Stomach (tissue), 9 donors: ENCODE results near the gene CGRRF1. TPM values are rescaled to one million over a fixed set of nuclear protein-coding genes. Genes with fewer than 3 reads are reported as not detected.

Source experiments
- DNase-seq, 2 donors: peaks; one replicate each; pipeline versions ENCODE4 v3.0.0 to v3.0.0-alpha.2; 2013 to 2019
- H3K27ac ChIP-seq, 5 donors: fragments of 200-600 bp in 4 of 5; sonication (generic) in 4 of 5; one replicate each; pipeline ENCODE4 v1.5.1; 2013 to 2019; ENCODE audit warnings: mild to moderate bottlenecking in 1 of 5, moderate library complexity in 1 of 5
- H3K27me3 ChIP-seq, 3 donors: fragments of 200-600 bp; sonication (generic); one replicate each; pipeline ENCODE4 v1.5.1; 2017 to 2019; ENCODE audit warnings: mixed run types in 1 of 3
- H3K36me3 ChIP-seq, 4 donors: fragments of 200-600 bp; sonication (generic); 1 replicate in 3 of 4; 2 replicates in 1 of 4; pipeline ENCODE4 v1.5.1; 2016 to 2019
- H3K4me1 ChIP-seq, 4 donors: fragments of 200-600 bp; sonication (generic); one replicate each; pipeline ENCODE4 v1.5.1; 2016 to 2019
- H3K4me3 ChIP-seq, 4 donors: fragments of 200-600 bp; sonication (generic) in 3 of 4; one replicate each; pipeline ENCODE4 v1.5.1; 2016 to 2019; ENCODE audit warnings: mild to moderate bottlenecking in 1 of 4
- H3K9me3 ChIP-seq, 4 donors: fragments of 200-600 bp; sonication (generic); one replicate each; pipeline ENCODE4 v1.5.1; 2016 to 2019
- CTCF ChIP-seq, 7 experiments: fragments of 450-650 bp in 4 of 7; fragments of 200-600 bp in 3 of 7; sonication (generic) in 3 of 7; IDR thresholded peaks; one replicate each; pipeline ENCODE4 v1.5.1; 2016 to 2019; ENCODE audit warnings: antibody characterized with exemption in 7 of 7, control low read depth in 2 of 7, mild to moderate bottlenecking in 1 of 7
- EP300 ChIP-seq: sonication (generic); formaldehyde crosslinking; IDR thresholded peaks from one replicate; pipeline ENCODE4 v1.6.1; 2017; ENCODE audit warnings: antibody characterized with exemption
- POLR2A ChIP-seq, 4 donors: fragments of 450-650 bp; IDR thresholded peaks; one replicate each; pipeline ENCODE4 v1.6.1; 2016; ENCODE audit warnings: antibody characterized with exemption in 4 of 4, control low read depth in 2 of 4, mild to moderate bottlenecking in 1 of 4, moderate library complexity in 1 of 4
- POLR2AphosphoS5 ChIP-seq, 3 donors: sonication (generic); formaldehyde crosslinking; IDR thresholded peaks; one replicate each; pipeline ENCODE4 v1.6.1; 2016; ENCODE audit warnings: antibody characterized with exemption in 3 of 3
- WGBS, 5 donors: extraction: QIAGEN DNeasy Blood & Tissue Kit in 3 of 5; methylation state at CpG; one replicate each; pipeline versions ENCODE4 v1.1.5 to v1.1.7; 2013 to 2018; 5-methylcytosine and 5-hydroxymethylcytosine counted together
- intact Hi-C: fragments of 100-400 bp; cut with DNase I; formaldehyde crosslinking; loops from one replicate; pipeline ENCODE4 v1.15.1; 2023; ENCODE audit warnings: low total_unique reads
- polyA plus RNA-seq, 3 donors: library from polyadenylated mRNA; stranded (reverse); fragments of 200-250 nt; gene quantifications; one replicate each; pipeline ENCODE4 v1.2.3, GENCODE V29; 2013
- total RNA-seq, 5 donors: library from RNA; depleted of rRNA; stranded (reverse); fragments of >200 nt; gene quantifications; one replicate each; pipeline versions ENCODE4 v1.1.0 to v1.2.3, GENCODE V29; 2014 to 2016
- donor health status: healthy with polysubstance abuse.
- donor health status: Bipolar disorder and iron deficiency.
- donor health status: healthy.

The CGRRF1 gene
- total and polyA plus RNA-seq, 8 donors = 8.0 to 30.9 (median 14.1) TPM

GRCh38 chr14:54580933-54581332 lies 71.2 kb downstream of the CGRRF1 start:
- intact Hi-C loops = loop anchor here (10.0 kb wide), 1 partner anchor 54 kb away; no protein-coding TSS in a partner anchor
- Histone ChIP-seq H3K27me3 (no peaks in the 10 kb centered on the region), H3K9me3 (no peaks in the 10 kb centered on the region), H3K4me3 (no peak overlapping the region), H3K36me3 (no peaks in the 10 kb centered on the region), H3K4me1 (peaks cover 0 to 23% (median 11%) of the 10 kb centered on the region in 4 donors), H3K27ac (no peak overlapping the region)
- TF ChIP-seq POLR2A (IDR thresholded peaks at IDR 0.05) = no peak
- no peak for TF ChIP-seq CTCF (IDR thresholded peaks at IDR 0.05)
- TF ChIP-seq EP300 = no peak
- no peak for TF ChIP-seq POLR2AphosphoS5 (IDR thresholded peaks at IDR 0.05)
- DNase-seq = no peak
- 89 to 98% (median 95%) methylated on average over 3 of the region's 3 CpGs for WGBS, 5 donors

DNA sequence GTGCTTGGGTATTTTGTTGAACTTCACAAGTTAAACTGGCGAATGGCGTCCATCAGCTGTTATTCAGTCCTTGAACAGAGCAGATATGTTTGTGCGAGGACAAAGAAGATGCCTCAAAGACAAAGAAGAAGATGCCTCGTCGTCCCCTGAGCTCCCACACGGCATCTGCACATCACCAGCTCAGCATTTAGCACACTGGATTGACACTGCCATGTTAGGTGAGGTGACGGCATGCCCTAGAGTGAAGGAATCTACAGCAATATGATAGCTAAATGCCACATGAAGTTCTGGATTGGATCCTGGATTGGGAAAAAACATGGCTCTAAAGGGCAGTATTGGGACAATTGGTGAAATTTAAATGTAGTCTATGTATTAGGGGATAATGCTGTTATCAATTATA lies 72.6 kb downstream of the CGRRF1 start:
- no peaks in the 10 kb centered on the region for H3K36me3 ChIP-seq
- no peak overlapping the region for H3K4me3 ChIP-seq
- 91 to 96% (median 94%) methylated on average over 7 of the region's 7 CpGs for WGBS, 5 donors
- no peak for TF ChIP-seq CTCF (IDR thresholded peaks at IDR 0.05)
- no peak for TF ChIP-seq POLR2AphosphoS5 (IDR thresholded peaks at IDR 0.05)
- no peak for TF ChIP-seq EP300
- no peak for TF ChIP-seq POLR2A (IDR thresholded peaks at IDR 0.05)
- peaks cover 0 to 17% (median 4%) of the 10 kb centered on the region in 4 donors for H3K4me1 ChIP-seq
- H3K9me3 ChIP-seq = no peaks in the 10 kb centered on the region
- intact Hi-C loops = loop anchor here (10.0 kb wide), 1 partner anchor 52 kb away; no protein-coding TSS in a partner anchor
- DNase-seq = no peak
- H3K27me3 ChIP-seq = no peaks in the 10 kb centered on the region
- H3K27ac ChIP-seq = no peak overlapping the region

GRCh38 chr14:54584097-54584496 lies 74.4 kb downstream of the CGRRF1 start:
- intact Hi-C loops = loop anchor here (10.0 kb wide), 1 partner anchor 51 kb away; no protein-coding TSS in a partner anchor
- Histone ChIP-seq H3K9me3 (no peaks in the 10 kb centered on the region), H3K4me1 (peaks cover 0 to 6% (median 0%) of the 10 kb centered on the region in 4 donors), H3K4me3 (no peak overlapping the region), H3K27me3 (no peaks in the 10 kb centered on the region), H3K36me3 (no peaks in the 10 kb centered on the region), H3K27ac (no peak overlapping the region)
- DNase-seq = no peak
- TF ChIP-seq CTCF (IDR thresholded peaks at IDR 0.05) (no peak), POLR2AphosphoS5 (IDR thresholded peaks at IDR 0.05) (no peak), POLR2A (IDR thresholded peaks at IDR 0.05) (no peak), EP300 (no peak)
- WGBS, 5 donors = 50 to 80% (median 62%) methylated on average over 1 of the region's 1 CpG

GRCh38 chr14:54585214-54585613 lies 75.5 kb downstream of the CGRRF1 start:
- no peaks in the 10 kb centered on the region for H3K4me1 ChIP-seq
- no peak overlapping the region for H3K27ac ChIP-seq
- no peak overlapping the region for H3K4me3 ChIP-seq
- intact Hi-C loops = loop anchor here (10.0 kb wide), 1 partner anchor 50 kb away; no protein-coding TSS in a partner anchor
- TF ChIP-seq EP300 (no peak), CTCF (IDR thresholded peaks at IDR 0.05) (no peak), POLR2A (IDR thresholded peaks at IDR 0.05) (no peak), POLR2AphosphoS5 (IDR thresholded peaks at IDR 0.05) (no peak)
- H3K36me3 ChIP-seq = no peaks in the 10 kb centered on the region
- H3K27me3 ChIP-seq = no peaks in the 10 kb centered on the region
- DNase-seq = no peak
- WGBS, 5 donors = 91 to 98% (median 94%) methylated on average over 3 of the region's 3 CpGs
- H3K9me3 ChIP-seq = no peaks in the 10 kb centered on the region

Other genes starting within 250 kb of the CGRRF1 start
- gene CDKN3, start 112.9 kb upstream of the CGRRF1 start, total RNA-seq = 1 to 10 TPM in 3 of 5 donors, not detected in 2; 1.8 to 7.0 (median 5.5) TPM
- gene CDKN3, start 112.9 kb upstream of the CGRRF1 start, polyA plus RNA-seq = 10 to 100 TPM in 2 of 3 donors, 1 to 10 TPM in 1; 3.7 to 20.8 (median 14.4) TPM
- gene CNIH1, start 68.5 kb upstream of the CGRRF1 start, total RNA-seq = 10 to 100 TPM in 3 of 5 donors, 1 to 10 TPM in 2; 4.7 to 46.4 (median 19.4) TPM
- 10 to 100 TPM; 63.3 to 78.5 (median 67.3) TPM for gene CNIH1, start 68.5 kb upstream of the CGRRF1 start, polyA plus RNA-seq
- gene GMFB, start 20.9 kb upstream of the CGRRF1 start, total RNA-seq = 100 to 1,000 TPM in 1 of 5 donors, 10 to 100 TPM in 3, 1 to 10 TPM in 1; 4.1 to 101 (median 31.0) TPM
- gene GMFB, start 20.9 kb upstream of the CGRRF1 start, polyA plus RNA-seq = 10 to 100 TPM in 2 of 3 donors, 1 to 10 TPM in 1; 8.7 to 31.2 (median 27.4) TPM
- gene SAMD4A, start 57.2 kb downstream of the CGRRF1 start, total RNA-seq = 10 to 100 TPM; 11.6 to 67.4 (median 19.8) TPM
- 10 to 100 TPM in 1 of 3 donors, 1 to 10 TPM in 2; 2.5 to 12.1 (median 5.3) TPM for gene SAMD4A, start 57.2 kb downstream of the CGRRF1 start, polyA plus RNA-seq